ENCODE results near the gene AGAP3.

AGAP3 gene

GRCh38 chr7:151062399-151063211 lies 23.7 kb upstream of the AGAP3 start:
- TF ChIP-seq GATA3 (IDR thresholded peaks at IDR 0.05; ENCODE audit: low read depth, low read length) (no peak), GATA2 (IDR thresholded peaks at IDR 0.05; ENCODE audit: low read depth, low read length) (no peak)

DNA sequence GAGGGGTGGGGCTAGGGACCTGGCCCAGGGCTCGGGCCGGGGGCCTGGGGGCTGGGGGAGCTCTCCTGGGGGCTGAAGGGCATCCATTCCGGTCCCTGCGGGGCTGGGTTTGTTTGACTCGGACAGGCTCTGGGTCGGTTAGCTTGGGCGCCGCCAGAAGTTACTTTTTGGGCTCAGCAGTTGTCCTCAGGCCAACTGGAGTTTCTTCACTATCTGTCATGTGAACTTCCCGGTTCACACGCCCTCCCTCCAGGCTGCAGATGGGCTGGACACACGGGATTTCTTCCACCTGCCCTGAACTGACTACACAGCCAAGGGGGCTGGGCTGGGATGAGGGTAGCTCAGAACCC lies 23.1 kb upstream of the AGAP3 start:
- TF ChIP-seq GATA2 (IDR thresholded peaks at IDR 0.05; ENCODE audit: low read depth, low read length) (no peak), GATA3 (IDR thresholded peaks at IDR 0.05; ENCODE audit: low read depth, low read length) (no peak)

DNA sequence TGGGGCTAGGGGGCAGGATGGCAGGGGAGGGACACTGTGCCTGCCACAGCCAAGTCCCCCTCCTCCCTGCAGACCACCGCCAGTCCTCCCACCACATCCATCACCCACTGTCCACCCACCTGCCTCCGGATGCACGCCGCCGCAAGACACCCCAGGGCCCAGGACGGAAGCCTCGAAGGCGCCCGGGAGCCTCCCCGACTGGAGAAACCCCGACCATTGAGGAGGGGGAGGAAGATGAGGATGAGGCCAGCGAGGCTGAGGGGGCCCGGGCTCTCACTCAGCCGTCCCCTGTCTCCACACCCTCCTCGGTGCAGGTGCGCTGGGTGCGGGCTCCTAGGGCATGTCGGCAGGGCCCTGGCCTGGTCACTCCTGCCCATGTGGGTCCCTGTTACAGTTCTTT lies 21.8 kb upstream of the AGAP3 start:
- TF ChIP-seq GATA2 (IDR thresholded peaks at IDR 0.05; ENCODE audit: low read depth, low read length), result no peak
- no peak for TF ChIP-seq GATA3 (IDR thresholded peaks at IDR 0.05; ENCODE audit: low read depth, low read length)

GRCh38 chr7:151064993-151065392 lies 21.3 kb upstream of the AGAP3 start:
- TF ChIP-seq GATA2 (IDR thresholded peaks at IDR 0.05; ENCODE audit: low read depth, low read length) (no peak), GATA3 (IDR thresholded peaks at IDR 0.05; ENCODE audit: low read depth, low read length) (no peak)

DNA sequence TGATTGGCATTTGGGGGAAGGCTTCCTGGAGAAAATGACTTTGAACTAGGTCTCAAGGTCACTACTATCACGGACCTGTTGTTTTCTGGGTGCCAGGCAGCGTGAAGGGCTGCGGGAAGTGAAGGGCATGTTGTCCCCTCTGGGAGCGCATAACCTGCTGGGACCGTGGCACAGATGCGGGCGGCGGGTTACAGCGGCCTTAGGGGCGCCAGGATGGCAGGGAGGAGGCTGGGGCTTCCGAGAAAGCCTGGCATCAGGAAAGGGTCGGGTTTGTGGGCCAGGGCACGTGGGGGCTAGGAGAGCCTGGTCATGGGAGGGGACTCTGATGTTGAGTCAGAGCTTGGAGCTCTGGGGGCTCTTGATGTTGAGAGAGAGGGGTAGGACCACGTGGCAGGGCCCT lies 20.8 kb upstream of the AGAP3 start:
- TF ChIP-seq GATA2 (IDR thresholded peaks at IDR 0.05; ENCODE audit: low read depth, low read length) (no peak), GATA3 (IDR thresholded peaks at IDR 0.05; ENCODE audit: low read depth, low read length) (no peak)

DNA sequence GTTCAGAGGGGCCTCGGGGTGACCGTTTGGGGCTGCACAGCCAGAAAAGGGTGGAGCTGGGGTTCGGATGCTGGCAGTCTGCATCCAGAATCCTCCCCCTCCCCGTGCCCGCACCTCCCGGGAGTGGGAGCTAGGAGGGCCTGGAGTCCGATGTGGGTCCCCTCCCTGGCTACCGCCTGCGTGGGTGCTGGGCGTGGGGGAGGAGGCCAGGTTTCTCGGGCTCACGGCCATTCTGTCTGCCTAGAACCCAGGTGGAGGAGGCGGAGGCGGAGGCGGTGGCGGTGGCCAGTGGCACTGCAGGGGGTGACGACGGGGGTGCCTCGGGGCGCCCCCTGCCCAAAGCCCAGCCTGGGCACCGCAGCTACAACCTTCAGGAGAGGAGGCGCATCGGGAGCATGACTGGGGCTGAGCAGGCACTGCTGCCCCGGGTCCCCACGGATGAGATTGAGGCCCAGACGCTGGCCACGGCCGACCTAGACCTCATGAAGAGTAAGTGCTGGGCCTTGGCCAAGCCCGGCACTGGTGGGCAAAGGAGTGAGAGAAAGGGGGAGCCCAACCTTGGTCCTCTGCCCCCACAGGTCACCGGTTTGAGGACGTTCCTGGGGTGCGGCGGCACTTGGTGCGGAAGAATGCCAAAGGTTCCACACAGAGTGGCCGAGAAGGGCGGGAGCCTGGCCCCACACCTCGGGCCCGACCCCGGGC lies 19.9 kb upstream of the AGAP3 start:
- TF ChIP-seq GATA2 (IDR thresholded peaks at IDR 0.05; ENCODE audit: low read depth, low read length), result no peak
- no peak for TF ChIP-seq GATA3 (IDR thresholded peaks at IDR 0.05; ENCODE audit: low read depth, low read length)

DNA sequence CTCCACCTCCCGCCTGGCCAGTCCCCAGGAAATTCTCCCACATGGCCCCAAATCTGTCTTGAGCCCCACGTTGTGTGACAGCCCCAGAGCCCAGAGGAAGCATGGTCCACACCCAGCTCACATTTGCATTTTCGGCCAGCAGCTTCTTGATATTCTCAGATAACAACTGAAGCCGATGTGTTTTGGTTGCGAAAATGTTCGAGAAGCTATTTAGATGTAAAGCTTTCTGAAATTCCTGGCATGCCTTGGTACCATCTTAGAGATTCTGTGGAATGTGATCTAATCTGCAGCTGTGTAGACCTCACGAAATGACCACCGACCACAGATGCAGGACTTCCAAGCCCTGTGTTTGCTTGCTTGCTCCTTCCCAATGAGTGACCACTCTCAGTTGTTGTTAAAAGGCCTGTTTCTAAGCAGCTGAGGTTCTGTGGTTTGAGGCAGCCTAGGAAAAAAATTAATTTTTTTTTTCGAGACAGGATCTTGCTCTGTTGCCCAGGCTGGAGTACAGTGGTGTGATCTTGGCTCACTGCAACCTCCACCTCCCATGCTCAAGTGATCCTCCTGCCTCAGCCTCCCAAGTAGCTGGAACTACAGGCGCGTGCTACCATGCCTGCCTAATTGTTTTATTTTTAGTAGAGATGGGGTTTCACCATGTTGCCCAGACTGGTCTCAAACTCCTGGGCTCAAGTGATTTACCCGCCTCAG lies 18.1 kb upstream of the AGAP3 start:
- no peak for TF ChIP-seq GATA2 (IDR thresholded peaks at IDR 0.05; ENCODE audit: low read depth, low read length)
- no peak for TF ChIP-seq GATA3 (IDR thresholded peaks at IDR 0.05; ENCODE audit: low read depth, low read length)

DNA sequence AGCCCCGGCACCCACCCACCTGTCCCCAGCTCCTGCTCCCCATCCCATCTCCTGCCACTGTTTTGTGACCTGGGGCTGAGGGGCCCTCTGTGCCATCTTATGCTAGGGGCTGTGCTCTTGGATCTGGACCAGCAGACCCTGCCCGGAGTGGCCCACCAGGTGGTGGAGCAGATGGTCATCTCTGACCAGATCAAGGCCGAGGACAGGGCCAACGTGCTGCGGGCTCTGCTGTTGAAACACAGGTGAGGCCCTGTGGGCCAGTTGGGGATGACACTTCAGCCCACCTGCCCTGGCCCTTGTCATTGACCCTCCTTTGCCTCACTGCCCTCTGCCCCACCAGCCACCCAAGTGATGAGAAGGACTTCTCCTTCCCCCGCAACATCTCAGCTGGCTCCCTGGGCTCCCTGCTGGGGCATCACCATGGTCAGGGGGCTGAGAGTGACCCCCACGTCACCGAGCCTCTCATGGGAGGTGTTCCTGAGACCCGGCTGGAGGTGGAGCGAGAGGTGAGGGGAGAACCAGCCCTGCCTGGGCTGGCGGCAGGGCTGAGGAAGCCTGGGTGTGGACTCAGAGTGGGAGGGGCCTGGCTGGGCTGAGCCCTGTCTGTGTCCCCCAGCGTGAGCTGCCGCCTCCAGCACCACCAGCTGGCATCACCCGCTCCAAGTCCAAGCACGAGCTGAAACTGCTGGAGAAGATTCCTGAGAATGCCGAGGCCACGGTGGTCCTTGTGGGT lies 16.3 kb upstream of the AGAP3 start:
- TF ChIP-seq GATA2 (IDR thresholded peaks at IDR 0.05; ENCODE audit: low read depth, low read length) (no peak), GATA3 (IDR thresholded peaks at IDR 0.05; ENCODE audit: low read depth, low read length) (no peak)

DNA sequence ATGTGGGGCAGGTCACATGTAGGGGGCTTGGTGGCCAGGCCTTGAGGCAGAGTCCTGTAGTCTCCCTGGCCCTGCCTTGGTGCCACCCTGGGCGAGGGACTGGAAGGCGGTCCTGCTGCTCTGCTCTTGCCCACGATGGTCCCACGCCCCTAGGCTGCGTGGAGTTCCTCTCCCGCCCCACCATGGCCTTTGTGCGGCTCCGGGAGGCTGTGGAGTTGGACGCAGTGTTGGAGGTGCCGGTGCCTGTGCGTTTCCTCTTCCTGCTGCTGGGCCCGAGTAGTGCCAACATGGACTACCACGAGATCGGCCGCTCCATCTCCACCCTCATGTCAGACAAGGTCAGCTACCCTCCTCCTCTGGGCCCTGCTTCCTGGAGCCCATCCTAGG lies 15.7 kb upstream of the AGAP3 start:
- TF ChIP-seq GATA2 (IDR thresholded peaks at IDR 0.05; ENCODE audit: low read depth, low read length) (no peak), GATA3 (IDR thresholded peaks at IDR 0.05; ENCODE audit: low read depth, low read length) (no peak)

DNA sequence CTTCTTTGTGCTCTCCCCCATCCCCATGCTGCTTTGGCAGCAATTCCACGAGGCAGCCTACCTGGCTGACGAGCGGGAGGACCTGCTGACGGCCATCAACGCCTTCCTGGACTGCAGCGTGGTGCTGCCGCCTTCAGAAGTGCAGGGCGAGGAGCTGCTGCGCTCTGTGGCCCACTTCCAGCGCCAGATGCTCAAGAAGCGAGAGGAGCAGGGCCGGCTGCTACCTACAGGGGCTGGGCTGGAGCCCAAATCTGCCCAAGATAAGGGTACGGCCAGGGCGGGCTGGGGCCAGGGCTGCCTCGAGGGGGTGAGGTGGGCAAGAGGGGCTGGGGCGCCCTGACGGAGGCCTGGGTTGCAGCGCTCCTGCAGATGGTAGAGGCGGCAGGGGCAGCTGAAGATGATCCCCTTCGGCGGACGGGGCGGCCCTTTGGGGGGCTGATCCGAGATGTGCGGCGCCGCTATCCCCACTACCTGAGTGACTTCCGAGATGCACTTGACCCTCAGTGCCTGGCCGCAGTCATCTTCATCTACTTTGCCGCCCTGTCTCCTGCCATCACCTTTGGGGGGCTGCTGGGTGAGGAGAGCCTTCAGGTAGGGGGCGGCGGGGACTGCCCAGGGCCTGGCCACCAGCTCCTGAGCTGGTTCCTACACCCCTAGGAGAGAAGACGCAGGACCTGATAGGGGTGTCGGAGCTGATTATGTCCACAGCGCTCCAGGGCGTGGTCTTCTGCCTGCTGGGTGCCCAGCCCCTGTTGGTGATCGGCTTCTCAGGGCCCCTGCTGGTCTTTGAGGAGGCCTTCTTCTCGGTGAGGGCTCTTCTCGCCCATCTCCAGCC lies 15.0 kb upstream of the AGAP3 start:
- TF ChIP-seq GATA2 (IDR thresholded peaks at IDR 0.05; ENCODE audit: low read depth, low read length) (no peak), GATA3 (IDR thresholded peaks at IDR 0.05; ENCODE audit: low read depth, low read length) (no peak)

GRCh38 chr7:151073990-151074389 lies 12.3 kb upstream of the AGAP3 start:
- TF ChIP-seq GATA3 (IDR thresholded peaks at IDR 0.05; ENCODE audit: low read depth, low read length), result no peak
- no peak for TF ChIP-seq GATA2 (IDR thresholded peaks at IDR 0.05; ENCODE audit: low read depth, low read length)

DNA sequence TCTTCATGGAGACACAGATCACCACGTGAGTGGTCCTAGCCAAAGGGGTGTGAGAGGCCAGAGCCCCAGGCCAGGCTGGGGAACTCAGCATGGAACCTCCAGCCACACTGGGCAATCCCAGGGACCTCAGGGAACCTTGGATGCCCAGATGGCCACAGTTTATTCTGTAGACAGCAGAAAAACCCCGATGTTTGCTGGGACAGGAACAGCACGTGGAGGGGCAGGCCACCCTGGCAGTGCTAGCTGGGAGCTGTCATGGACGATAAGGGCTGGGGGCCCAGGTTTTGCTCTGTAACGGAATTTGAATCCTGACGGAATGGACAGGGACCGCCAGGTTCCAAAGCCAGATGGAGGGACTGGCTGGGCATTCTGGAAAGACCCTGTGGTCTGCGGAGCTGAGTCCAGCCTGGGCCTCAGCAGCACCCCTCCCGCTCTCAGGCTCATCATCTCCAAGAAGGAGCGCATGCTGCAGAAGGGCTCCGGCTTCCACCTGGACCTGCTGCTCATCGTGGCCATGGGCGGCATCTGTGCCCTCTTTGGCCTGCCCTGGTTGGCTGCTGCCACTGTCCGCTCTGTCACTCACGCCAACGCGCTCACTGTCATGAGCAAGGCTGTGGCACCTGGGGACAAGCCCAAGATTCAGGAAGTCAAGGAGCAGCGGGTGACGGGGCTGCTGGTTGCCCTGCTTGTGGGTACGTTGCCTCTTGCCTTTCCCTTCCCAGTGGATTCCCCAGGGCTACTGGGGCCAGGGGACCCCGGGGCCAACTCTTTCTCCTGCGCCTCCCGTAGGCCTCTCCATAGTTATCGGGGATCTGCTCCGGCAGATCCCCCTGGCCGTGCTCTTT lies 11.2 kb upstream of the AGAP3 start:
- TF ChIP-seq GATA3 (IDR thresholded peaks at IDR 0.05; ENCODE audit: low read depth, low read length), result no peak
- TF ChIP-seq GATA2 (IDR thresholded peaks at IDR 0.05; ENCODE audit: low read depth, low read length), result no peak

GRCh38 chr7:151075662-151075971 lies 10.7 kb upstream of the AGAP3 start:
- TF ChIP-seq GATA2 (IDR thresholded peaks at IDR 0.05; ENCODE audit: low read depth, low read length) (no peak), GATA3 (IDR thresholded peaks at IDR 0.05; ENCODE audit: low read depth, low read length) (no peak)
